ENCODE measurements around the gene TAF11L14. TPM values are rescaled to one million over a fixed set of nuclear protein-coding genes. Genes with fewer than 3 reads are reported as not detected.
"Not testable (repeated sequence)": the region's sequence is repeated elsewhere in the genome, so short reads cannot be mapped to it uniquely, and the experiment has no call there.

TAF11L14 gene
- not detected for polyA plus RNA-seq

GRCh38 chr5:17634160-17634559 is at the start of gene TAF11L14:
Gene TAF11L14, plus strand, starts transcription at chr5:17634460.
- Mint-ChIP-seq H3K9me3 (peaks cover 3 to 27% (median 13%) of the 10 kb centered on the region in 6 donors), H3K27me3 (ENCODE audit: low read depth in 3 of 3) (peaks cover 0 to 9% (median 0%) of the 10 kb centered on the region in 3 donors), H3K27ac (no peak within 1 kb of the TSS), H3K36me3 (no peaks in the 10 kb centered on the region), H3K4me1 (no peaks in the 10 kb centered on the region), H3K4me3 (no peak within 1 kb of the TSS)
- no peak for DNase-seq

- not testable (repeated sequence) for H3K9me3 Mint-ChIP-seq; H3K27me3 Mint-ChIP-seq (ENCODE audit: low read depth in 3 of 3); H3K36me3 Mint-ChIP-seq; DNase-seq; H3K4me1 Mint-ChIP-seq; H3K4me3 Mint-ChIP-seq; H3K27ac Mint-ChIP-seq
These were observed 48.6 kb upstream of the TAF11L14 start, which contains the start of gene TAF11L7 for GRCh38 chr5:17585658-17586057. Gene TAF11L7, minus strand, starts transcription at chr5:17585758.

GRCh38 chr5:17590860-17591259 is 43.4 kb upstream of the TAF11L14 start, which contains the start of gene TAF11L8:
Gene TAF11L8, minus strand, starts transcription at chr5:17590960.
- H3K36me3 Mint-ChIP-seq; H3K9me3 Mint-ChIP-seq; H3K27me3 Mint-ChIP-seq (ENCODE audit: low read depth in 3 of 3); H3K4me3 Mint-ChIP-seq; H3K4me1 Mint-ChIP-seq; DNase-seq; H3K27ac Mint-ChIP-seq: not testable (repeated sequence)

- not testable (repeated sequence) for H3K9me3 Mint-ChIP-seq
These were observed 40.0 kb upstream of the TAF11L14 start, which contains the start of gene TAF11L9 for GRCh38 chr5:17594255-17594654. Gene TAF11L9, minus strand, starts transcription at chr5:17594394.

GRCh38 chr5:17597728-17598127 is 36.5 kb upstream of the TAF11L14 start, which contains the start of gene TAF11L10:
Gene TAF11L10, minus strand, starts transcription at chr5:17597828.
- not testable (repeated sequence) for H3K36me3 Mint-ChIP-seq; H3K27ac Mint-ChIP-seq; H3K4me3 Mint-ChIP-seq; H3K4me1 Mint-ChIP-seq; DNase-seq; H3K27me3 Mint-ChIP-seq (ENCODE audit: low read depth in 3 of 3)
- peaks cover 0 to 17% (median 8%) of the 10 kb centered on the region in 6 donors for H3K9me3 Mint-ChIP-seq

More at GRCh38 chr5:17594255-17594654, 40.0 kb upstream of the TAF11L14 start, which contains the start of gene TAF11L9:
- not testable (repeated sequence) for H3K4me1 Mint-ChIP-seq; H3K36me3 Mint-ChIP-seq; DNase-seq; H3K27me3 Mint-ChIP-seq (ENCODE audit: low read depth in 3 of 3); H3K27ac Mint-ChIP-seq; H3K4me3 Mint-ChIP-seq

GRCh38 chr5:17603880-17604279 is 30.4 kb upstream of the TAF11L14 start, which contains the start of gene TAF11L11:
Gene TAF11L11, plus strand, starts transcription at chr5:17604183.
- H3K36me3 Mint-ChIP-seq; H3K4me3 Mint-ChIP-seq; DNase-seq; H3K27me3 Mint-ChIP-seq (ENCODE audit: low read depth in 3 of 3); H3K4me1 Mint-ChIP-seq; H3K27ac Mint-ChIP-seq: not testable (repeated sequence)
- peaks cover 0 to 41% (median 27%) of the 10 kb centered on the region in 6 donors for H3K9me3 Mint-ChIP-seq

GRCh38 chr5:17604951-17605350 is 29.3 kb upstream of the TAF11L14 start:
- Mint-ChIP-seq H3K36me3 (peaks cover 0 to 4% (median 0%) of the 10 kb centered on the region in 3 donors), H3K27me3 (ENCODE audit: low read depth in 3 of 3) (peaks cover 0 to 1% (median 0%) of the 10 kb centered on the region in 3 donors), H3K9me3 (peaks cover 0 to 41% (median 24%) of the 10 kb centered on the region in 6 donors), H3K27ac (no peak overlapping the region), H3K4me1 (no peaks in the 10 kb centered on the region), H3K4me3 (no peak overlapping the region)
- DNase-seq: no peak

GRCh38 chr5:17607461-17607860 is 26.8 kb upstream of the TAF11L14 start:
- Mint-ChIP-seq H3K27ac (peak overlapping the region in 1 of 6 donors; percentile 34), H3K9me3 (peaks cover 0 to 53% (median 26%) of the 10 kb centered on the region in 6 donors)
- not testable (repeated sequence) for DNase-seq; H3K36me3 Mint-ChIP-seq; H3K27me3 Mint-ChIP-seq (ENCODE audit: low read depth in 3 of 3); H3K4me1 Mint-ChIP-seq; H3K4me3 Mint-ChIP-seq

- peak within 1 kb of the TSS in 1 of 6 donors; percentile 40 for H3K27ac Mint-ChIP-seq
- H3K9me3 Mint-ChIP-seq: peaks cover 0 to 52% (median 19%) of the 10 kb centered on the region in 6 donors
- not testable (repeated sequence) for H3K27me3 Mint-ChIP-seq (ENCODE audit: low read depth in 3 of 3)
These were observed 24.2 kb upstream of the TAF11L14 start, which contains the start of gene TAF11L12 for GRCh38 chr5:17610092-17610491. Gene TAF11L12, plus strand, starts transcription at chr5:17610392.

GRCh38 chr5:17614872-17615605 is 19.2 kb upstream of the TAF11L14 start:
- H3K36me3 Mint-ChIP-seq: no peaks in the 10 kb centered on the region
- H3K27me3 Mint-ChIP-seq (ENCODE audit: low read depth in 3 of 3): peaks cover 0 to 2% (median 0%) of the 10 kb centered on the region in 3 donors
- no peak overlapping the region for H3K27ac Mint-ChIP-seq
- no peak for DNase-seq
- peaks cover 0 to 35% (median 17%) of the 10 kb centered on the region in 6 donors for H3K9me3 Mint-ChIP-seq
- no peaks in the 10 kb centered on the region for H3K4me1 Mint-ChIP-seq
- no peak overlapping the region for H3K4me3 Mint-ChIP-seq

More at GRCh38 chr5:17610092-17610491, 24.2 kb upstream of the TAF11L14 start, which contains the start of gene TAF11L12:
- not testable (repeated sequence) for H3K4me1 Mint-ChIP-seq, DNase-seq, H3K4me3 Mint-ChIP-seq, H3K36me3 Mint-ChIP-seq

- H3K4me1 Mint-ChIP-seq: no peaks in the 10 kb centered on the region
- peaks cover 5 to 27% (median 11%) of the 10 kb centered on the region in 6 donors for H3K9me3 Mint-ChIP-seq
- no peak for DNase-seq
- H3K36me3 Mint-ChIP-seq: no peaks in the 10 kb centered on the region
- no peak overlapping the region for H3K4me3 Mint-ChIP-seq
- H3K27me3 Mint-ChIP-seq (ENCODE audit: low read depth in 3 of 3): no peaks in the 10 kb centered on the region
- no peak overlapping the region for H3K27ac Mint-ChIP-seq
These were observed 14.9 kb upstream of the TAF11L14 start for GRCh38 chr5:17619354-17619753.

GRCh38 chr5:17620627-17621026 is 13.6 kb upstream of the TAF11L14 start:
- Mint-ChIP-seq H3K4me1 (no peaks in the 10 kb centered on the region), H3K27me3 (ENCODE audit: low read depth in 3 of 3) (no peaks in the 10 kb centered on the region), H3K9me3 (peaks cover 5 to 25% (median 12%) of the 10 kb centered on the region in 6 donors), H3K36me3 (no peaks in the 10 kb centered on the region), H3K27ac (no peak overlapping the region), H3K4me3 (no peak overlapping the region)
- no peak for DNase-seq

- H3K36me3 Mint-ChIP-seq: no peaks in the 10 kb centered on the region
- H3K9me3 Mint-ChIP-seq: peaks cover 2 to 24% (median 9%) of the 10 kb centered on the region in 6 donors
These were observed 8.6 kb upstream of the TAF11L14 start for GRCh38 chr5:17625686-17626085.

GRCh38 chr5:17631788-17632187 is 2.5 kb upstream of the TAF11L14 start, which contains the start of gene TAF11L13:
Gene TAF11L13, plus strand, starts transcription at chr5:17632088.
- not testable (repeated sequence) for H3K27me3 Mint-ChIP-seq (ENCODE audit: low read depth in 3 of 3); H3K4me3 Mint-ChIP-seq; H3K36me3 Mint-ChIP-seq; DNase-seq; H3K4me1 Mint-ChIP-seq
- H3K9me3 Mint-ChIP-seq: peaks cover 3 to 31% (median 13%) of the 10 kb centered on the region in 6 donors
- peak within 1 kb of the TSS in 1 of 6 donors; percentile 34 for H3K27ac Mint-ChIP-seq

More at GRCh38 chr5:17625686-17626085, 8.6 kb upstream of the TAF11L14 start:
- no peak for DNase-seq
- Mint-ChIP-seq H3K27me3 (ENCODE audit: low read depth in 3 of 3) (no peaks in the 10 kb centered on the region), H3K27ac (no peak overlapping the region), H3K4me3 (no peak overlapping the region), H3K4me1 (no peaks in the 10 kb centered on the region)
